HG03064 (cell line): ENCODE data around the gene ITPR2.

Source experiments
- ATAC-seq: cut with Tn5 transposase; IDR thresholded peaks from one replicate; pipeline ENCODE4 v1.9.1; 2021; ENCODE audit warnings: low read depth; ENCODE audit not compliant: unreplicated experiment

Gene ITPR2

DNA sequence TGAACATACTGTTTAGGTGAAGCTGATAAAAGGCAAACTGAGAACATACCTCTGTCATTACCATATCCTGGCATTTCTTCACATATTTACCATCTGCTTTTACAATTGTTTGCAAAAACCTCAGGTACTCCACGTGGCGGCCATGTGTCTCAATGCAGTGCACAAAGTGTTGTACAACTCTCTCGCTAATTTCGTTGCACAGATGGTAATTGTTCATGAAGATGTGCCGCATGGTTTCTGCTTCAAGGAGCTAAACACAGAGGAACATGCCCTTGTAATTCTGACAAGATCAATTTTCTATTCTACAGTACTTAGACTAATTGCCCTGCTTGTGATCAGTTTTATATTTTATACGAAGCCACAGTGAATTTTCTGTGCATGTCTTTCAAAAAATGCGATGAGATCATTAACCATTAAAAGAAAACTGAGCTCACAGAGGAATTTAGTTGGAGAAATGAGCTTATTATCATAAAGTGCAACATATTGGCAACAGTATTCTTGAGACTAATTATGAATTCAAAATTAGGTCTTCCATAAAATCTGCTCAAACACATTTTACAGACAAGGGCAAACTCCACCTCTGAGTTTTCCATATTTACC is 233.8 kb downstream of the ITPR2 start:
- no peak for ATAC-seq

- ATAC-seq: no peak
These were observed 237.2 kb downstream of the ITPR2 start for GRCh38 chr12:26595806-26596205.

GRCh38 chr12:26580619-26581018 is 252.4 kb downstream of the ITPR2 start:
- no peak for ATAC-seq

GRCh38 chr12:26576266-26576665 is 256.7 kb downstream of the ITPR2 start:
- no peak for ATAC-seq

DNA sequence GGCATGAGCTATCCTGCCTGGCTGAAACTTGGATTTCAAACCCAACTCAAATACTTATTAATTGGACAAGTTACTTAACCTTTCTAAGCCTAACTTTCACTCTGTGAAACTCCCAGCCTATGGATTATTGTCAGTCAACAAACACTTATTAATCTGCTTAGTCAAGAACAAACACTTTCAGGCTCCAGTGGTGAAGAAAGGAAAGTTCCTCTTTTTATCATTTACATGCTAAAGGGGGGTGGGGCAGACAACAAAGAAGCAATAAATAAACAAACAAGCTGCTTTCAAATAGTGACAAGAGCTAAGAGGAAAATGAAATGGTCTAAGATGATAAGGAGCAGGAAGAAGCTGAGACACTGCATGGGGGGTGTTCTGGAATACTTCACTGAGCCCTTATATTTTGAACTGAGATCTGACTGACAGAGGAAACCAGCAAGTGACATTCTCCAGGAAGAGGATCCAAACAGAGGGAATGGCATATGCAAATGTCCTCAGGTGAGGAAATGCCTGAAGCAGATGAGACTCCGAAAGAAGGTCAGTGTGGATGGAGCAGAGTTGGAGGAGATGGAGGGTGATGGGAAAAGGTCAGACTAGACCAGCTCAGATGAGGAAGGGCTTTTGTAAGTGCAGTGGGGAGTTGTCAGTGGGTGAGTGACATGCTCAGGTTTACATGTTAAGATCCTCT is 259.6 kb downstream of the ITPR2 start:
- ATAC-seq: no peak

DNA sequence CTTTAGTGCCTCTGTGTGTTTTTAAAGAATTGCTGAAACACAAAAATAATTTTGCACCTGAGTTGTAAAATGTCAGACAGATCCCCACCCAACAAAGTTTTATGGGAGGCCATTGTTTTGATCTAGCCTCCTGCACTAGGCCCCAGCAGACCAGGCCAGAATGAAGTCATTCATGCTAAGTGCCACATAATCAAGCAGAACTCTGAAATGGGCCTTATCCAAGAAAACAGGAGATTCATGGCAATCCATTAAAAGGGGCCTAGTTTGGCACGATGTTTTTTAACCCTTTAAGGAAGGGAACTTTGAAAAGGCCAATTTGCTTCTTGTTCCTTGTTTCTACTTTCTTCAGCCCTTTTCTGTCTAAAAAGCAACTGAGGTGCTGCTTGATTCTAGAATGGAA is 260.9 kb downstream of the ITPR2 start:
- ATAC-seq: no peak

- ATAC-seq: no peak
These were observed 261.4 kb downstream of the ITPR2 start for GRCh38 chr12:26571560-26571959.

GRCh38 chr12:26567126-26567525 is 265.9 kb downstream of the ITPR2 start:
- no peak for ATAC-seq

GRCh38 chr12:26566675-26567074 is 266.3 kb downstream of the ITPR2 start:
- ATAC-seq: no peak

- no peak for ATAC-seq
These were observed 266.8 kb downstream of the ITPR2 start for GRCh38 chr12:26566186-26566585.

DNA sequence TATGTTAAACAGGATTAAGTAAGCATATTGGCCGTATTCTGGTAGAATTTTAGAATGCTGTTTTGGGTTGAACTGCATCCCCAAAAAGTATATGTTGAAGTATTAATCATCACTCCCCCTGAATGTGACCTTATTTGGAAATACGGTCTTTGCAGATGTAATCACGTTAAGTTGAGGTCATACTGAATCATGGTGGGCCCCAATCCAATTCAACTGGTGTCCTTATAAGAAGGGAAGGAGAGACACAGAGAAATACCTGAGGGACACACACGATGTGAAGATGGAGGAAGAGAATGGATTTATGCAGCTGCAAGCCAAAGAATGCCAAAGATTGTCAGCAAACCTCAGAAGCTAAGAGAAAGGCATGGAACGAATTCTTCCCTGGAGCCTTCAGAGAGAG is 268.6 kb downstream of the ITPR2 start:
- ATAC-seq: no peak

GRCh38 chr12:26563552-26563951 is 269.4 kb downstream of the ITPR2 start:
- no peak for ATAC-seq

GRCh38 chr12:26557326-26557725 is 275.7 kb downstream of the ITPR2 start:
- no peak for ATAC-seq

GRCh38 chr12:26556916-26557315 is 276.1 kb downstream of the ITPR2 start:
- no peak for ATAC-seq

GRCh38 chr12:26555139-26555538 is 277.9 kb downstream of the ITPR2 start:
- no peak for ATAC-seq

DNA sequence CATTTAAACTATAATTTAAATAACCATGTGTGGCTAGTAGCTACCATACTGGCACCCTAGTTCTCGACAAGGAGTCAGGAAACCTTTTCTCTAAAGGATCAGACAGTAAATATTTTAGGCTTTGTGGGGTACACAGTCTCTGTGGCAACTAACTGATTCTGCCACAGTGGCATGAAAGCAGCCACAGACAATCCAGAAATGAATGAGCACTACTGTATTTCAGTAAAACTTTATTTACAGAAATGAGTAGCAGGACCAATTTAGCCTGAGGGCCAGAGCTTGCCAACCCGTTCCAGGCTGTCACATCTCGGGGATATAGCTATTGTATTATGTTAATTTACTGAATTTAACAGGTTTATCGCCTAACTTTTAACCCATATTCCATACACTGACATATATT is 278.7 kb downstream of the ITPR2 start:
- no peak for ATAC-seq

DNA sequence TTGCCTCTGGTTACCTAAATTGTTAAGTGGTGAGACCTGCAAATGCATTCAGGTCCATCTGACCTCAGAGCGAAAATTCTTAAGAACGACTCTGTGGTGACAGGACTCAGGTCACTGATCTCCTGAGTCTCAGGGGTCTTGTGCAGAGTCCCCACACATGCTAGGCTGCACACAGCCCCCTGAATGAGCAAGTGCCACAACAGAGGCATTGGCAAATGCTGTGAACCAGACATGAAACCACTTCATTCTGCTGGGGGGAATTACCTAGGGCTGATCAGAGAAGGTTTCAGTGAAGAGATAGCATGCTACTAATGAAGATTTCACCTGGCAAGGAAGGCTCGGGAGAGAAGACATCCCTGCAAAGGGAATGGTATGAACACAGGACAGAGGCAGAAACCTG is 281.6 kb downstream of the ITPR2 start:
- no peak for ATAC-seq

GRCh38 chr12:26548227-26548626 is 284.8 kb downstream of the ITPR2 start:
- ATAC-seq: no peak

GRCh38 chr12:26546535-26547314 is 286.3 kb downstream of the ITPR2 start:
- ATAC-seq: no peak

DNA sequence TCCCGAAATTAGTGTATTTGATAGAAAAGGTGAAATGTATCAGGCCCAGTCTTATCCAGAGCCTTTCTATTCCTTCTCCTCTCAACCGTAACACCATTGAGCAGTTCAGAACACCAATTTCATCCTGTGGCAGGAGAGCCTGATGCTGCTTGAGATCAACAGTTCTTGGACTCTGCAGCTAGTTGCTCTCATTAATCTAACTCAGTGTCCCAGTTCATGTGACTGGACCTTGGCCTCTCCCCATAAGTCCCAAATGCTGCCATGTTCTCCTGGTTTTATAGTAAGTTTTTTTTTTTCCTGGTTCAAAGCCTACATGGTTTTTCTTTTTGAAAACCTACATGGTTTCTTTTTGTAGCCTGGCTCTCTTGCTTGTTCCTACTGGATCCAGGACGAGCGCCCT is 293.9 kb downstream of the ITPR2 start:
- no peak for ATAC-seq

DNA sequence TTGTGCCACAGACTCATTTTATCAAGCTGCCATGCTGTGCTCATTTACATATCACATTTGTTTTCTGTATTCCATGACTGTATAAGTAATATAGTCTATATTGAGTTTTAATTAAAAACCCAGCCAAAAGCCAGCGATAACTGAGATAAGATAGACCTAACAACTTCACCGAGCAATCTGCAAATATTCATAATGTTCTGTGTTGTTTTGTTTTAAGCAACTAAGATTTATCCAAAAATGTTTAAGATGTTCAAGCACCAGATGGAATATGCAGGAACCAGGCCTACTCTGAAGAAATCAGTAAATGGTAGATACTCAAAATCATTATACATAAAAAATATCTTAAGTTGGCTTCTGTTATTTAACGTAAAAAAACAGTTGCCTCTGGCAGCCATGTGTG is 295.3 kb downstream of the ITPR2 start:
- no peak for ATAC-seq

DNA sequence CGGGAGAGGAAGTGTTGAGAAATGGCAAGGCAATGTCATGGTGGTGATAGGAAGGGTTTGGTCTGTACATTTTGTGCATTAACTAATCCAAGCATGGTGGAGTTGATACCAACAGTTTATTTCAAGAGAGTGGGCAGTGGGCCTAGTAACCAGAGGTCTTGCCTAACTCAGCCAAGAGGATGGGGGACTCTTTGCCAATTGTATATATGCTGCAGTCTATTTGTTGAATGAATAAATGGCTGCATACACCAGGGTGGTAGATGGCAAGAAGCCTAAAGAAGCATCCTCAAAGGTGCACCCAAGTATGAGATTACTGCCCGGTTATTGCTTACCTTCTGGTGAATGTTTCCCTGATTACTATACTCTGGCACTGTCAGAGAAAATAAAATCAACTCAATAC is 295.9 kb downstream of the ITPR2 start:
- ATAC-seq: no peak
